GM19035 (cell line): ENCODE results near the gene STT3B.
A peak's percentile ranks its signal among the peaks of the same experiment; 100 is the strongest.

ENCODE experiments used
- ATAC-seq: cut with Tn5 transposase; IDR thresholded peaks from one replicate; pipeline ENCODE4 v1.9.1; 2021; ENCODE audit not compliant: unreplicated experiment

STT3B gene

DNA sequence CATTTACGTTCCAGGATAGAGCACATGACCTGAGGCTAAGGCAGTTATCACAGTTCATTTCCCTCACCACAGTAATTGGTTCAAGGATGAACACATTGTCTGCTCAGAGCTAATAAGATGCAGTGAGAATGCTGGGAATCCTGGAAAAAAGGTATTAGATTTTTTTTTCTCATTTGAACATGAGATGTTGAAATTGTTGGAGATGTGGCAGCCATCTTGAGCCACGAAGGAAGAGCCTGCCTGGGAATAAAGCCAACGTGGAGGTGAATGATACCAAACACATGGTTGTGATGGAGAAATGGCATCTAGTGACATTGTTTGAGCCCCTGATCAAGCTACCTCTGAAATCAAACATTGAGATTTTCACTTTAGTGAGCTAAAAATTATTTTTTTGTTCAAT lies 16.0 kb upstream of the STT3B start:
- ATAC-seq = no peak

DNA sequence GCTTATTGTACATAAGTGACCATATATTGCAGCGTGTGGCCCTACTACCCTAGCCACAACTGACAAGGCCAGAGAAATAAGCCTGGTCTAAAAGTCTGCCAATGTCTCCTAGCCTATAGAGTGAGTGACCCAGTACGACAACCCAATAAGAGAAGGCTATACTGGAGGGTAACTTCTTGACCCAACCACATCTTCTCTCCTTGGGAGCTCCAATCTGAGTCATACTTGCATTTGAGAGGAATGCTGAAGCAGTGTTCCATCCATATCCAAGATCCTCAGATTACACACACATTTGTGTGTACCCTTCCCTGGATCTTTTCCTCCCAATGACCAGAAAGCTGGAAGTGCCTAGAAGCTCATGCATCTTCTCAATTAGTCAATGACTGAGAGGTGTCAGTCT lies 11.3 kb upstream of the STT3B start:
- no peak for ATAC-seq

DNA sequence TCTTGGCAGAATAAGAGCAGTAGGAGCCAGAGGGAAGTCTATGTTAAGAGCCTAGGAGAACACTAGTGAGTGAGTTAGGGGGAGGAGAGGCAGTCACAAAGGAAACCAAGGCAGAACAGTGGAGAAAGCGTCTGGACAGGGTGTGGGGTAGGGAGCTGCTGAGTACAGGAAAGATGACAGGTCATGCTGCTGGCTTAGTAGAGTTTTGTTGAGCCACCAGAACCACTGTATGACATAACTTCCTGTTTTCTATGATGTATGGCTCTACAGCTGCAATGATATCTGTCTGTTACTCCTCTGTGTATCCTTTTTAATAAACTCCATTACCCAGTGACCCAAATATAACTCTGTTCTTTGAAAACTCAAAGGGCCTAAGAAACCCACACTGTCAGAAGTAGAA lies 10.6 kb upstream of the STT3B start:
- ATAC-seq = peak; percentile 71

DNA sequence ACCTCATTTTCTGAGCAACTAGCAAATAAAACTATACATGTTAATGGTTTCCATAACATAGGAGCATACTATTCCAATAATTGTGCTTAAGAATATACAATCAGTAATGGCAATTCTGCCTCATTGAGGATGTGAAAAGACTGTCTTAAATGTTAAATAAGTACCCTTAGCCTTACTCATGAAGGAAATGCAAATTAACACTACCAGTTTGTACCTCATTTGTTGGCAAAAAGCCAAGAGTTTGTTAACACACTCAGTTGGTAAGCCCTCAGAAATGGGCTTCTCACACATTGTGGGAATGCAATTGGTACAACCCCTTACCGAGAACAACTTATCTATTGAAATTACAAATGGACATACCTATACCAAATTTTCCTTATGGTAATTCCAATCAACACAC lies 9.2 kb upstream of the STT3B start:
- ATAC-seq = no peak

DNA sequence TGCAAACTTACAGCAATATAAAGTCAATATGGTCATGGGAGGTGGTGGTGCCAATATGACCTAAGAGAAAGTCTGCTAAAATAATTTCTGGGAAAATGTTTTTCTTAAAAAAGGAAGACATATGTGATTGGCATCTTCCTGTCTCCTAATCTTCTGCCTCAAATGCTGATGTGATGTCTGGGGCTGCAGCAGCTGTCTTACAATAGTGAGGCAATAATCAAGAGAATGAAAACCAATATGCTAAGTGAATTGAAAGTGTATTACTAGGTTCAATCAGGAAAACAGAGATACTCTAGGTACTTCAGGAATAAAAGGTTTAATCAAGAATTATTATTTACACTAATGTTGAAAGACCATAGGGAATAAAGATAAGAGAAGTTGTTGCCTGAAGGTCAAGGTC lies 7.2 kb upstream of the STT3B start:
- ATAC-seq = no peak

DNA sequence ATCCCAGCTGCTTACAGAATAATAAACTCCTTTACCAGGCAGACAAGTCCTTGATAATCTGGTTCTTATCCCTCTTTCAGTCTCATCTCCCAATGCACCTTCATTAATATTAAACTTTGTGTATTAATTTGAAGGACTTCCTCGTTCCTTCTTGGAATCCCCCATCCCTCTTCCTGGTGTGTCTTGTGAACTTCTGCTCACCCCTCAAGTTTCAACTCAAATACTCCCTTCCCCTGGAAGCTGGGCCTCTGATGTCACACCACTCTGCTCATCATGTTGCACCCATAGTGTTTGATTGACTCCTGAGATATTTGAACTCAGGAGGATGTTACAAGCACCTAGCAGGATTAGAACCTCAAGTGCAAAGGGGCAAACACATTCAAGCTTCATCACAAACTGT lies 3.3 kb upstream of the STT3B start:
- no peak for ATAC-seq

DNA sequence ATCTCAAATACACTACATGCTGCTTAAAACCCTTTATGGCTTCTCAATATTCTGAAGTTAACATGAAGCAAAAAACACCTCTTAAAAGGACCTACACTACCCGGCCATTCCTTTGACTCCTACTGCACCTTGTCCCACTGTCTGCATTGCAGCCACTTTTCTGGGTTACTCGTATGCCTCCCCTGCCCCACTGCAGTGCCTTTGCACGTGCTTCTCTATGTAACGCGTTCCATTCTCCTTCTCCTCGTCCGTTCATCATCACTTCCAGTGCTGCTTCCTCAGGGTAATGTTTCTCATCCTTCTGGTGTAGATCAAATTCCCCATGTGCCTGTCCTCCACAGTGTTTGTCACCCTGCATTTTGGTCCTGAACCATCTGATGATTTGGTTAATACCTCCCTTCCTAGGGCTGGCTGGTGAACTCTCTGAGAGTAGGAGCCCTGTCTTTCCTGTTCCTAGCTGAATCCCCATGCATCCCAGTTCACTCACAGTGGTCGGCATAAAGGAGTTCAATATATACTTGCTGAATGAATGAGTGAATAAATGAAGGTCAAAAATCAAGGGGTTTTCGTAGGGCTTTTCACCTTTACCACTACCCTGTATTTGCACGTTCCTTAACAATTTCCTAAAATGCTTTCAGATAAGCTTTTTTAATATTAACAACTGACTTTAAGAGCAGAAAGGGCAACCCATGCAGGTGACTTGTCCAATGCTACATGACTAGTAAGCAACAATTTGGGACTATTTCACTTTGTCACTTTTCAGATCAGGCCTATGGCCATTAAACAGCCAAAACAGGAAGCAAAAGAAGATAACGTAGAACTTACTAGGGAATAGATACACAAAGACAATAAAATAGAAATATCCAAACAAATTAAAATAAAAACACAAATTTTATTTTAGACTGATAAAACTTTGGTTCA lies 2.4 kb upstream of the STT3B start:
- ATAC-seq = no peak

DNA sequence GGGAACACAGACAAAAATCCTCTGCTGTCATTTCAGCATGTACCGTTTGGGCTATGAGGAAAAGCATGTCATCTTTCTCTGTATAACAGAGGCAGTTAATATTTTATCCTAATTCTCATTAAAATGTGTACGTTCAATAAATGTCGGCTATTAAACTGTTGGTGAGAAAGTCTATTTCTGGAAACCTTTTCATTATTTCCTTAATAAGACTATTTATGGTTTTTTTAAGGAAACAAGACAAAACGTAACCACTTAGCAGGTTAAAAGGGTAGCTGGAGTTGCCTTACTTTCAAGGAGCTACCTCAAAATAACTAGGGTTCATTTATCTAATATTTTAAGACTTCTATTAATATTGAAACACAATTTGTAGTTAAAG lies 1.8 kb upstream of the STT3B start:
- ATAC-seq = no peak

DNA sequence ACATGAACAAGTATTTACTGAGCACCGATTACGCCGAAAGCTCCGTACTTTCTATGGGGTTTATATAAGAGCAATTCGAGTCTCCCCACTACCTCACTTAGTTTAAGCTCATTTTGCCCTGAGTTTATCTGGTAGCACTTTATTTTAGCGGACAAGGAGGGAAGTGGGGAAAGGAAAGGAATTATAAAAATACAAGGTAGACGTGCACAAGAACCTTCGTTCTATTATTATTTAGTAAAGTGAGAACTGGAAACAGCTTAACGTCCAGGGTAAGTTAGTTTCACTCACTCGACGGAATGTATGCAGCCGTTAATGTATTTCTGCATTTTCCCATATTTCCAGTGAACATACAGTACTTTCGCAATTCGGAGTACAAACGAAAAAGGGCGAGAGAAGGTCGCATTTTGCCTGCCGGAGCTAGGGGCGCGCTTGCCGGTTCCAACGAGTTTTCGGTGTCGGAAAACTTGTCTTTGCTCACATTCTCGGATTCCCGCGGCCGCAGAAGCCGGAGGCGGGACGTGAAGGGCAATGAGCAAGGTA lies 1.2 kb upstream of the STT3B start:
- no peak for ATAC-seq

DNA sequence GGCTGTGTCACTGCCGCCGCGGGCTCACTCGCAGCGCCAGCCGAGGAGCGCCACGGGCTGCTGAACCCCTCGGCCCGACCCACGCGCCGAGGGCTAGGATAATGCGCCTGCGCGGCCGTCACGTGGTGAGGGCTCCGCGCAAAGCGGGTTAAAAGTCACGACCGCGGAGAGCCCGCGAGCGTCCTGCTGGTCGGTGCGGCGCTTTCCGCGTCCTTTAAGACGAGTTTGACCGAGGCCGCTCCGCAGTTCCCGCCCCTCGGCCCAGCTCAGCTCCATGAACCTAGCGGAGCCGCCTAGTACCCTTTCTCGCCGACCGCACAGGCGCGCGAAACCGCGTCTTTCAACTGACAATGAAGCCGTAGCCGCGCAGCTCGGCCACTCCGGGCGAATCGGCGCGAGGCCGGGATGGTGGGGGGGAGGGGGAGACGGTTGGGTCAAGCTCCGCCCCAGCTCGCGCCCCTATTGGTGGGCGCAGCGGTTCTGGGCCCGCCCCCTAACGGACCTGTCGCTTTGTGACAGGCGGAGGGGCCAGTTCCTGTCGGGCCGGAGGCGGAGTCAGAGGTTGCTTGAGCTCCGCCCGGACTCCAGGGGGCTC lies 636 bp upstream of the STT3B start:
- peak; percentile 85 for ATAC-seq

DNA sequence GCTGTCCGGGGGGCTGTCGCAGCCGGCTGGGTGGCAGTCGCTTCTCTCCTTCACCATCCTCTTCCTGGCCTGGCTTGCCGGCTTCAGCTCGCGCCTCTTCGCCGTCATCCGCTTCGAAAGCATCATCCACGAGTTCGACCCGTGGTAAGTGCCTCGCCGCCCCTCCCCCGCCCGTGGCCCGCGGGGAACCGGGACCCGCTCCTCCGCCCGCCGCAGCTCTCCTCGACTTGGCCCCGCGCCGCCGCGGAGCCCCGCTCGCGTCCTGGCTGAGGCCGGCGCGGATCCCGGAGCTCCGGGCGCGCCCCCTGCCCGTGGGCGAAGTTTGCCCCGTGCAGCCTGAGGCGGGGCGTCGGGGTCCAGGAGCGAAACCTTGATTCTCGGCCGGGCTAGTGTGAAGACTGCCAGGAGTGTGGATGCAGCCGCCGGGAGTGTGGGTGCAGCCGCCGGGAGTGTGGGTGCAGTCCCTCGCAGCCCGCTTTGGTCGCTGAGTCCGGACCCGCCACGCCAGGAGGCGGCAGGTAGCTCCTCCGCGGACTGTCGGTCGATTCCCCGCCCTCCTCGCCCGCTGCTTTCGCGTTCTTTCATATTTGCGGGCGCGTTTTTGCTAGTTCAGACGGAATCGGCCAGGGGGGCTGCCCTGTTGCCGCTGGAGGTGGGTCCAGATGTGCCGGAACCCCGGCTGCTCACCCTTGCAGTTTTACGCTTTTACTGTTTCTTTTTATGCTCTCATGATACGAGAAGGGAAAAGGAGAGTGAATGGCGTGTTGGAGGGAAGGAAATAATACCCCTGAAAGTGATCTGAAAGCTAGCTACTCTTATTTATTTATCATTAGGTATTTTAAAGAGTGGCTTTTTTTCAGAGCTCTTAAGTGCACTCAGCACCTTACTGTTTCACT lies 692 bp downstream of the STT3B start:
- ATAC-seq = peak; percentile 3

DNA sequence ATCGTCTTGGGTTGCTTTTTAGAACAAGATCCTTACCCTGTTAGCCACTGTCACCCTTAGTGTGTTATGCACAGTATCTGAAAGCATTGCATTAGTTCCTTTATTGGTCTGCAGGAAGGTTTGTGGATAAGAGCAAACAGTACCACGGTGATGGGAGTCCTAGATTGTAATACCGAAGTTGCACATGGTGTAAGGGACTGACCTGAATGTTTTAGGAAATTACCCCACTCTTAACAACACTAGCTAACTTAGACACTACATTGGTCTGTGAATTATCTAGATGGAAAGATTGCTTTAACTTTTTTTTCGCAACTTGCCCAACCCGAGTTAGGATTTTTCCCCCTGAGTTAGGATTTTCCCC lies 1.3 kb downstream of the STT3B start:
- ATAC-seq = no peak

DNA sequence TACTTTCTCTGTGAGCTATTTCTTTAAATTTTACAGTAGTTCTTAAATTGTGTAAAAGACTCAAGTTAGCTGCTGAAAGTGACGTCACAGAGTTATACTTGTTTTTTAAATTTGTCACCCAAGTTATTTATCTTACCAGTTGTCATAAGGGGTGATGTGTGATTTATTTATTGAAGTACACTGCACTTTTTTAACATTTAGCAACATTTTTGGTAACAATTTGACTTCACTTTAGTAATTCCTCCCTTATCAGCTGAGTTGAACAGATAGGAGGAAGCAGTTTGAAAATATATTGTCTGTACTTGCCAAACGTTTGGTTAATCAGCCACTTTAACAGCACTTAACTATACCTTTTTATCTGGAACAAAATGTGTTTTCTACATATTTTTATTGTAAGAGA lies 3.8 kb downstream of the STT3B start:
- ATAC-seq = no peak

DNA sequence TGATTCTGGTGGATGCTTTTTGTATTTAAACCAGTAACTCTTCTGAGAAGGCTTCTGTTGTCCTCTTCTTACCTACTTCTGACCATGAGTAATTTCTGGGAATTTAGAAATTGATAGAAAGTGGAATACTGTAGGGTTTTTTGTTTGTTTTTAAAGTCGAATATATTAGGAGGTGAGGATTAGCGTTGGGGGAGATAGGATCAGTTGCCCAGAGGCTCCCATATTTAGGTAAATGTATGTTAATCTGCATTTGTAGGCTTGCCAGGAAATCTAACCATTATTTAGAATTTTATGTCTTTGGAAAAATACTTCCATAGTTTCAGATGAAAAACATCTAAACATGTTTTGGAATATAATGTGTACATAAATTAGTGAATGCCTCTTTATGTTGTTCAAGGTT lies 6.1 kb downstream of the STT3B start:
- no peak for ATAC-seq

DNA sequence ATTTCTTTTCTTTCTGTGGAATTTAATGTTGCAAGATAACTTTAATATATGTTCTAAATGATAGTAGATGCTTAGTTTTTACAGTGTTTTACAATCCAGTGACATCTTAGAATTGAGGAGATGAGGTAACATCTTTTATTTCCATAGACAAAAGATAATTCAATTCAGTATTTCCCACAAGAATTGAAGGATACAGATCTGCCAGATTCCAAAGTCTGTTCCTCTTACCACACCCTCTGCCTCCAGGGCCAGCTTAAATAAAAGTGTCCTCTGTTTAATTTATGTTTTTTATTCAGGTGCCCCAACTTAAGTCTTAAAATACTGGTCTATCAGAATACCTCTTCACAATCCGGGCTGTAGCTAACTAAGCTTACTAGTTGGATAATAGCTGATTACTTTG lies 6.5 kb downstream of the STT3B start:
- no peak for ATAC-seq

DNA sequence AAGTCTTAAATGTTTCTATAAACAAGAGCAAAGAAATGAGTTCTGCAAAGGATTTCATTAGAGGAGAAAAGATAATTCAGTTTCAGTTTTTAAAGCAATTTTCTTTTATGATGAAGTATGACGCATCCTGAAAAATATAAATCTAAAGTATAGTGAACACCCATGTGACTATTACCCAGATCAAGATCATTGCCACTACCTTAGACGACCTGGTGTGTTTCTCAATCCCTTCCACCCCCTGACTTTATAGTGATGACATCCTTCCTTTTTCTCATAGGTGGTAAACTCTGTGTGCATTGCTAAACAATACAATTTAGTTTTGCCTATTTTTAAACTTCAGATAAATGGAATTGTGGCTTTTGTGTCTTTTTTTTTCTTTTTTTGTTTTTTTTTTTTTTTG lies 8.4 kb downstream of the STT3B start:
- no peak for ATAC-seq

DNA sequence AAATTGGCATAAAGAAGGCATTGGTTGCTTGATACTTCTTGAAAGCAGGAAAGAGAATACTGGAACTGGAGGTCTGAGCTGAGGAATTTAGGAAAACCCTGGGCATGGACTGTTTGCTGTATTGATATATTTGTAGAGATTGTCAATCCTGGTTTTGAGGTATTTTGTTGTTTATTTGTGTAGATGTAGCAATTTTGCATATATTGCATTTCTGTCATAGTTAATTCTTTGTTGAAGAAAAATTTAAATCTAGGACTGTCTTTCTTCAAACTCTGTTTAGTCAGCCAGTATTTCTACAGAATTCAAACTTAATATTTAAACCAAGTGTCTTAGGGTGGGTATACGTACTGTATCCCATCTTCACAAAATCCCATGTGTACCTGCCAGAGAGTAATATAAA lies 9.5 kb downstream of the STT3B start:
- ATAC-seq = no peak

DNA sequence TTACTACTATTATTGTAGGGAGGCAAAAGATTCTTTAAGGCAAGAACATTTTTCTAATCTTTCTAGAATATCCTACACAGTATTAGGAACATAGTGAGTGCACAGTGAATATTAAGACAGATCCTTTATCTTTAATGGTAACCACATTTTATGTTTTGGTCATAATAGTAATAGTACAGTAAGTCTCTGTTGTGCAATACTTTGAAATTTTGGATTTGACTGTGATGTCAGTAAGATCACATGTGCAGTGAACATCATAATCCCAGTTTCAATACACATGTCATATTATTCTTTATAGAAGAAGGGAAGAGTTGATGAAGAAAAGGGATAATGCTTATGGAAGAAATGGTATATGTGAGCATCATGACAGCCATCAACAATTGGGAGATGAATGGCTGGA lies 10.7 kb downstream of the STT3B start:
- ATAC-seq = no peak

DNA sequence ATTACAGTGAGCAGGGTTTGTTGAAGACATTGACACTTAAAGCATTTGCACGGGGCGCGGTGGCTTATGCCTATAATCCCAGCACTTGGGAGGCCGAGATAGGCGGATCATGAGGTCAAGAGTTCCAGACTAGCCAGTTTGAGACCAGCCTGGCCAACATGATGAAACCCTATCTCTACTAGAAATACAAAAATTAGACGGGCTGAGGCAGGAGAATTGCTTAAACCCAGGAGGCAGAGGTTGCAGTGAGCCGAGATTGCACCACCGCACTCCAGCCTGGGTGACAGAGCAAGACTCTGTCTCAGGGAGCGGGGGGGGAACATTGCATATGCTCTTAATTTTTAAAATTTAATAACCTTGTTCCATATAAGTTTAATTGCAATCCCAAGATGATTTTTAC lies 11.9 kb downstream of the STT3B start:
- no peak for ATAC-seq

DNA sequence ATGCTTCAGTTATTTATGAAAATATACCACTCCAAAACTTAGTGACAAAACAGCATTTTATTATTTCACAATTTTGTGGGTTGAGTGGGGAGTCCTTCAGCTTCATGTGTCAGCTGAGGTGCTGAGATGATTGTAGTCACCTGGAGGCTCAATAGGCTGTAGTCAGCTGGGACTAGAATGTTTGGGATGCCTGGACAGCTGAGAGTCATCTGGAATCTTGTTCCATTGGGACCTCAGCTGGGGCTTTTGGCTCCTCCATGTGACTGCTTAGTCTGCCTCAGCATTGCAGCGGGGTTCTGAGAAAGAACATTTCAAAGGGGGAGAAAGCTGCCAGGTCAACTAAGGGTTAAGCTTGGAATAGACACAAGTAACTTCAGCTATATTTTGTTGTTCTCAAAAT lies 13.4 kb downstream of the STT3B start:
- no peak for ATAC-seq

DNA sequence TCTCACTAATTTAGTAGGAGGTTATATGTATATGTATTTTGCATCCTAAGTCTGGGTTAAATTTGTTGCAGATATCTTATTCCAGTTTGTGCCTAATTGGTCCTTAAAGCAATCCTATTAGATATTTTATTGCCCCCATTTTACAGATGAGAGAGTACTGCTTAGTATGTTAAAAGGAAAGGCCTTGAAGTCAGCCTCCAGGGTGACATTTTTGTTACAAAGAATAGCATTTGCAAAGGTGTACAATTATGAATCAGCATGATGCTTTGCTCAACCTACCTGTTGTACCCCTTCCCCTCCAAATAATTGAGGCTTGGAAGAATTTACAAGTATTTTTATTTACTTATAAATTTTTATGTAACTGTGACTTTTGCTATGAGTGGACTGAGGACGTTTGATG lies 14.0 kb downstream of the STT3B start:
- ATAC-seq = no peak
